Omental fat pad (tissue), 4 donors: Measurements from ENCODE around the gene R3HDML. TPM values are rescaled to one million over a fixed set of nuclear protein-coding genes. Genes with fewer than 3 reads are reported as not detected.
"Not testable (repeated sequence)": the region's sequence is repeated elsewhere in the genome, so short reads cannot be mapped to it uniquely, and the experiment has no call there.

Source experiments
- ATAC-seq: fragments of 150-250 bp; one replicate; pipeline ENCODE4 v1.9.1; 2016; ENCODE audit warnings: mild to moderate bottlenecking, moderate library complexity; ENCODE audit not compliant: low FRiP score
- DNase-seq: peaks from one replicate; pipeline ENCODE4 v3.0.0-alpha.2; 2019; ENCODE audit warnings: low spot score
- total RNA-seq, 4 donors: library from RNA; depleted of rRNA; stranded (reverse); fragments of >200 nt; gene quantifications; one replicate each; pipeline ENCODE4 v1.1.0, GENCODE V29; 2016
- TF ChIP-seq, protein P1 (sequence below), 3 donors: fragments of 450-650 bp; IDR thresholded peaks; one replicate each; pipeline ENCODE4 v1.5.1; 2016 to 2017; ENCODE audit warnings: antibody characterized with exemption in 3 of 3, mild to moderate bottlenecking in 3 of 3, moderate library complexity in 2 of 3

R3HDML gene
- total RNA-seq, 4 donors from 2014 or later = not detected

DNA sequence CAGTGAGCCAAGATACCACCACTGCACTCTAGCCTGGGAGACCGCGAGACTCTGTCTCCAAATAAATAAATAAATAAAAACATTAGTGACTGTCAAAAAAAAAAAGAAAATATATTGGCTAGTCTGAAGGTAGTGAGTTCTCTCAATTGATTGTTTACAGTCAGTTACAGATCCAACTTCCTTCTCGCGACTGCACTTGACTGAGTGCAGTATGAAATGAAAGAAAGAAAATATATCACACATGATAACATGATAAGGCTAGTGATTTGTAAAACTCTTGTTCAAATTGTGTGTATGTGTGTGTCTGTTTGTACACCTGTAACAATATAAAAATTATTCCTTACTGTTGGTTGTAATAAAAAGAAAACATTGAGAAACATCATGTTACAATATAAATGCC is 7.9 kb downstream of the R3HDML start:
- TF ChIP-seq, protein P1, sequence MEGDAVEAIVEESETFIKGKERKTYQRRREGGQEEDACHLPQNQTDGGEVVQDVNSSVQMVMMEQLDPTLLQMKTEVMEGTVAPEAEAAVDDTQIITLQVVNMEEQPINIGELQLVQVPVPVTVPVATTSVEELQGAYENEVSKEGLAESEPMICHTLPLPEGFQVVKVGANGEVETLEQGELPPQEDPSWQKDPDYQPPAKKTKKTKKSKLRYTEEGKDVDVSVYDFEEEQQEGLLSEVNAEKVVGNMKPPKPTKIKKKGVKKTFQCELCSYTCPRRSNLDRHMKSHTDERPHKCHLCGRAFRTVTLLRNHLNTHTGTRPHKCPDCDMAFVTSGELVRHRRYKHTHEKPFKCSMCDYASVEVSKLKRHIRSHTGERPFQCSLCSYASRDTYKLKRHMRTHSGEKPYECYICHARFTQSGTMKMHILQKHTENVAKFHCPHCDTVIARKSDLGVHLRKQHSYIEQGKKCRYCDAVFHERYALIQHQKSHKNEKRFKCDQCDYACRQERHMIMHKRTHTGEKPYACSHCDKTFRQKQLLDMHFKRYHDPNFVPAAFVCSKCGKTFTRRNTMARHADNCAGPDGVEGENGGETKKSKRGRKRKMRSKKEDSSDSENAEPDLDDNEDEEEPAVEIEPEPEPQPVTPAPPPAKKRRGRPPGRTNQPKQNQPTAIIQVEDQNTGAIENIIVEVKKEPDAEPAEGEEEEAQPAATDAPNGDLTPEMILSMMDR (IDR thresholded peaks at IDR 0.05) = no peak
- no peak for DNase-seq
- ATAC-seq = no peak

DNA sequence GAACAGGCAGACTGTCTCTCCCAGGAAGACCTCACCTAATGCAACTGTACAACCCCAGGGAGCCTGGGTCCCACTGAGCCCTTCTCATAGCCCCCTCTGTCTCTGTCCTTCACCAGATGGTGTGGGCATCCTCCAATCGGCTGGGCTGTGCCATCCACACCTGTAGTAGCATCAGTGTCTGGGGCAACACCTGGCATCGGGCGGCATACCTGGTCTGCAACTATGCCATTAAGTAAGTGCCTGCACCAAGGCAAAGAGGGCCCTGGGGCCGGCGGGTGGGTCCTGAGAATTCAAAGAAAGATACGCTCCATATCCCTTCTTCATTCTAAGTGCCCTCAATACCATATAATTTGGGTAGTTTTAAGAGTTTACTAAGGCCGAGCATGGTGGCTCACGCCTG is 8.3 kb downstream of the R3HDML start:
- no peak for DNase-seq
- TF ChIP-seq, protein P1 (IDR thresholded peaks at IDR 0.05) = no peak
- ATAC-seq = no peak

DNA sequence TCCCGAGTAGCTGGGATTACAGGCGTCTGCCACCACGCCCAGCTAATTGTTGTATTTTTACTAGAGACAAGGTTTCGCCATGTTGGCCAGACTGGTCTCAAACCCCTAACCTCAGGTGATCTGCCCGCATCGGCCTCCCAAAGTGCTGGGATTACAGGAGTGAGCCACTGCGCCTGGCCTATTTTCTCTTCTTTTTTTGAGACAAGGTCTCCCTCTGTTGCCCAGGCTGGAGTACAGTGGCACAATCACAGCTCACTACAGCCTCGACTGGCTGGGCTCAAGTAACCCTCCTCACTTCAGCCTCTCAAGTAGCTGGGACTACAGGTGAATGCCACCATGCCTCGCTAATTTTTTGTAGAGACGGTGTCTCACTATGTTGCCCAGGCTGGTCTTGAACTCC is 9.1 kb downstream of the R3HDML start:
- ATAC-seq, DNase-seq: not testable (repeated sequence)

DNA sequence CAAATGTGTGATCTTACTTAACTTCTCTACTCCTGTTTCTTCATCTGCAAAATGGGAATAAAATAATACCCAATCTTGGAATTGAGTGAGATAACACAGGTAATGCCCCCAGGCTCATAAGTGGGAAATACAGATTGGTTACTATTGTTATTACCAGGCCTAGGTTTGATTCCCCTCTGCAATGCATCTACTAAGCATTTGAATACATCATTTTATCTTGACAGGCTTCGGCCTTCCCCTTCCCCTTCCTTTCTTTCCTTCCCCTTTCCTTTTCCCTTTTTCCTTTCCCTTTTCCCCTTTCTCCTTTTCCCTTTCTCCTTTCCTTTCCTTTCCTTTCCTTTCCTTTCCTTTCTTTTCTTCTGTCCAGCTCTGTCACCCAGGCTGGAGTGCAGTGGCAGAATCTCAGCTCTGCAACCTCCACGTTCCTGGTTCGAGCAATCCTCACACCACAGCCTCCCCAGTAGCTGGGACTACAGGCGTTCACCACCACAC is 11.4 kb downstream of the R3HDML start:
- no peak for DNase-seq
- no peak for ATAC-seq
- TF ChIP-seq, protein P1 (IDR thresholded peaks at IDR 0.05) = no peak

DNA sequence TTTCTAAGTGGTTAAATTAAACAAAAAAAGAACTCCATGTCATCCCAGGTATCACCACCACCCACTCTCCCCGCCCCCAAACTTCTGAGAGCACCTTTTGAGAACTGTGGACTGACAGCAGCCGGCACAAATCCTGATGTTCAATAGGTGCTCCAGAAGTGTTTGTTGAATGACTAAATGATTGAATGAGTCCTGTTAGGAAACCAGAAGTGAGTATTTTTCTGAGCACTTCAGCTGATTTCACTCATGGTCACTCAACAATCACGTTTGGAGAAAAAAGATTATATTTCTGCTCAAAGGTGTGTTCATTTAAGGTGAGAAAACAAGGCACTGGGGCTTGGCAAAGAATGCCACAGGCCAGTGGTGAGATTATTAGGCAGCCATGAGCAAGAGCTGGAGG is 12.5 kb downstream of the R3HDML start:
- ATAC-seq = no peak
- TF ChIP-seq, protein P1 (IDR thresholded peaks at IDR 0.05) = no peak
- DNase-seq = no peak

- ATAC-seq = no peak
- TF ChIP-seq, protein P1 (IDR thresholded peaks at IDR 0.05) = no peak
- no peak for DNase-seq
Measured at GRCh38 chr20:44350567-44350966, 13.7 kb downstream of the R3HDML start.

- ATAC-seq = no peak
- DNase-seq = no peak
- TF ChIP-seq, protein P1 (IDR thresholded peaks at IDR 0.05) = no peak
Measured at GRCh38 chr20:44354979-44355497, 18.2 kb downstream of the R3HDML start.
